WTC11 (cell line): Measurements from ENCODE around the gene CLBA1. TPM values are rescaled to one million over a fixed set of nuclear protein-coding genes. Genes with fewer than 3 reads are reported as not detected.
A peak's percentile ranks its signal among the peaks of the same experiment; 100 is the strongest.
"Not testable (repeated sequence)": the region's sequence is repeated elsewhere in the genome, so short reads cannot be mapped to it uniquely, and the experiment has no call there.

ENCODE experiments used
- ATAC-seq: fragments of 200-7000 bp; cut with Tn5 transposase; 2 replicates; pipeline ENCODE4 v1.10.0; 2021; ENCODE audit warnings: mild to moderate bottlenecking, moderate library complexity
- CTCF ChIA-PET: fragments of 300-600 bp; sonication (Branson Sonifier 250); formaldehyde crosslinking; loops from one replicate; lab custom pipeline; 2021; ENCODE audit warnings: antibody characterized with exemption; lab: Charles Lee
- POLR2A ChIA-PET: fragments of 350-600 bp; sonication (Branson Sonifier 250); formaldehyde crosslinking; loops from one replicate; lab custom pipeline; 2021; ENCODE audit warnings: antibody characterized with exemption; lab: Charles Lee
- DNase-seq: peaks from one replicate; pipeline ENCODE4 v3.0.0; 2021; ENCODE audit warnings: low spot score
- H3K27ac Mint-ChIP-seq: 2 replicates; pipeline ENCODE4 v1.8.0; 2021; ENCODE audit warnings: mixed read lengths
- H3K27me3 Mint-ChIP-seq: 2 replicates; pipeline ENCODE4 v1.8.0; 2021; ENCODE audit warnings: low read depth, mild to moderate bottlenecking, moderate library complexity, mixed read lengths
- H3K36me3 Mint-ChIP-seq: 2 replicates; pipeline ENCODE4 v1.8.0; 2021; ENCODE audit warnings: mixed read lengths
- H3K4me1 Mint-ChIP-seq: 2 replicates; pipeline ENCODE4 v1.8.0; 2022; ENCODE audit warnings: mixed read lengths
- H3K4me3 Mint-ChIP-seq: 2 replicates; pipeline ENCODE4 v1.8.0; 2021; ENCODE audit warnings: mild to moderate bottlenecking, moderate library complexity, mixed read lengths
- H3K9me3 Mint-ChIP-seq: 2 replicates; pipeline ENCODE4 v1.8.0; 2021; ENCODE audit warnings: mixed read lengths
- ATF1 ChIP-seq: sonication (generic); formaldehyde crosslinking; IDR thresholded peaks from 2 replicates; pipeline ENCODE4 v1.8.1; 2023; ENCODE audit warnings: mild to moderate bottlenecking, moderate library complexity, missing genetic modification reagents
- ATF6 ChIP-seq: sonication (generic); formaldehyde crosslinking; IDR thresholded peaks from 2 replicates; pipeline ENCODE4 v1.8.1; 2023; ENCODE audit warnings: mild to moderate bottlenecking, missing genetic modification reagents
- CREB1 ChIP-seq: sonication (generic); formaldehyde crosslinking; IDR thresholded peaks from 2 replicates; pipeline ENCODE4 v1.8.0; 2023; ENCODE audit warnings: mild to moderate bottlenecking, missing genetic modification reagents
- CREM ChIP-seq: sonication (generic); formaldehyde crosslinking; IDR thresholded peaks from 2 replicates; pipeline ENCODE4 v1.8.1; 2022; ENCODE audit warnings: mild to moderate bottlenecking, missing genetic modification reagents, moderate library complexity
- FOXK1 ChIP-seq: sonication (generic); formaldehyde crosslinking; IDR thresholded peaks from 2 replicates; pipeline ENCODE4 v1.8.0; 2022; ENCODE audit warnings: mild to moderate bottlenecking, moderate library complexity, missing genetic modification reagents
- GTF2I ChIP-seq: fragments of 250-450 bp; sonication (Bioruptor Pico); conservative IDR thresholded peaks from 2 replicates; pipeline ENCODE4 v1.4.0; 2021; ENCODE audit warnings: mild to moderate bottlenecking
- MXD4 ChIP-seq: fragments of 250-450 bp; sonication (Bioruptor Pico); IDR thresholded peaks from 2 replicates; pipeline ENCODE4 v1.8.0; 2021; ENCODE audit warnings: mild to moderate bottlenecking, moderate library complexity, borderline replicate concordance
- MYBL2 ChIP-seq: sonication (generic); formaldehyde crosslinking; IDR thresholded peaks from 2 replicates; pipeline ENCODE4 v1.8.1; 2023; ENCODE audit warnings: mild to moderate bottlenecking, moderate library complexity, missing genetic modification reagents
- PREB ChIP-seq: sonication (generic); formaldehyde crosslinking; IDR thresholded peaks from 2 replicates; pipeline ENCODE4 v1.8.1; 2022; ENCODE audit warnings: mild to moderate bottlenecking, missing genetic modification reagents, moderate library complexity, borderline replicate concordance
- TEAD4 ChIP-seq: sonication (generic); formaldehyde crosslinking; IDR thresholded peaks from 2 replicates; pipeline ENCODE4 v1.8.0; 2022; ENCODE audit warnings: mild to moderate bottlenecking, missing genetic modification reagents
- TP53 ChIP-seq: sonication (generic); formaldehyde crosslinking; IDR thresholded peaks from 2 replicates; pipeline ENCODE4 v1.8.1; 2023; ENCODE audit warnings: mild to moderate bottlenecking, missing genetic modification reagents
- ZBTB21 ChIP-seq: sonication (generic); formaldehyde crosslinking; IDR thresholded peaks from 2 replicates; pipeline ENCODE4 v1.8.1; 2023; ENCODE audit warnings: mild to moderate bottlenecking, missing genetic modification reagents, borderline replicate concordance
- ZNF263 ChIP-seq: sonication (generic); formaldehyde crosslinking; IDR thresholded peaks from 2 replicates; pipeline ENCODE4 v1.8.1; 2022; ENCODE audit warnings: low read depth, mild to moderate bottlenecking, moderate library complexity, missing genetic modification reagents
- total RNA-seq: library from RNA; stranded (reverse); gene quantifications from 3 replicates; pipeline ENCODE4 v1.2.3, GENCODE V29; 2021

CLBA1 gene
- total RNA-seq, 1 experiment from 2014 or later, result 3.8 TPM

DNA sequence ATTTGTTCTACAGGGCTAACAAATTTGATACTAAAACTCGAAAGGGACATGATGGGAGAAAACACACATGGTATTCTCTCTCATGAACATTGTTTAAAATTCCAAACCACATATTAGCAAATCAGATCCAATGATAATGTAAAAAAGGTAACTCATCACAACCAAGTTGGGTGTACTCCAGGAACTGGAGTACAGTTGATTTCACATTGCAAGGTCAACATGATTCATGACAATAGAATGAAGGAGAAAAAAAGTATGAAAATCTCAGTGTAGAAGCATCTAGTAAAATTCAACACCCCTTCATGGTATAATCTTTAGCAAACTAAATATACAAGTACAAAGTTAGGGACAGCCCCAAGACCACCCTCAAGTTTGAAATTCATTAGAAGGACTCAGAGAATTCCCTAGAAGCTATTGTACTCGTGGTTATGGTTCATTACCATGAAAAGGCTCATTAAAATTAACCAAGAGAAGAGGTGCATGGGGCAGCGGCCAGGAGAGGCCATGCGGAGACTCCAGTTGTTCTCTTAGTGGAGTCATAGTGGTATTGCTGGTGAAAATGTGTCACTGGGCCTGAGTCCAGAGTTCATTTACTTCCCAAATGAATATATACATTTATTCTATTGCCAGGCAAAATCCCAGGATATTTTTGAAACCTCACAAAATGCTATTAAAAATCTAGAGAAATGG is 38.3 kb downstream of the CLBA1 start:
- no peak for ATAC-seq
- POLR2A ChIA-PET, result no interaction called here
- H3K27me3 Mint-ChIP-seq, result peaks cover 2% of the 10 kb centered on the region
- no peaks in the 10 kb centered on the region for H3K9me3 Mint-ChIP-seq
- peaks cover 35% of the 10 kb centered on the region for H3K4me1 Mint-ChIP-seq
- DNase-seq, result no peak
- H3K36me3 Mint-ChIP-seq, result peaks cover 7% of the 10 kb centered on the region
- 0 out of 2 replicates have a peak overlapping the region, but pooled peaks have one; percentile 7 for H3K4me3 Mint-ChIP-seq
- no peak for TF ChIP-seq GTF2I
- TF ChIP-seq PREB (CRISPR knock-in tag), result no peak
- CTCF ChIA-PET, result no interaction called here
- no peak overlapping the region; the same call in 1 of the 2 replicates for H3K27ac Mint-ChIP-seq

GRCh38 chr14:105025429-105025828 is 39.8 kb downstream of the CLBA1 start:
- Mint-ChIP-seq H3K4me3 (no peak overlapping the region), H3K27me3 (peaks cover 8% of the 10 kb centered on the region), H3K27ac (no peak overlapping the region), H3K36me3 (no peaks in the 10 kb centered on the region; the same call in 1 of the 2 replicates), H3K9me3 (no peaks in the 10 kb centered on the region), H3K4me1 (peaks cover 23% of the 10 kb centered on the region)
- ATAC-seq (no peak), DNase-seq (no peak)
- POLR2A ChIA-PET, result no interaction called here
- TF ChIP-seq ZBTB21 (CRISPR knock-in tag), result no peak
- no peak for TF ChIP-seq GTF2I
- TF ChIP-seq ATF6, result no peak
- no peak for TF ChIP-seq MXD4 (CRISPR knock-in tag)
- no peak for TF ChIP-seq MYBL2
- no peak for TF ChIP-seq ZNF263 (CRISPR knock-in tag)
- CTCF ChIA-PET, result interaction anchor here (0.5 to 1.6 kb wide), 2 partner anchors 50 to 931 kb away, joined by 3 to 4 read pairs; no protein-coding TSS in a partner anchor

GRCh38 chr14:105026033-105026785 is 40.6 kb downstream of the CLBA1 start:
- no peak for ATAC-seq
- CTCF ChIA-PET, result interaction anchor here (1.2 to 1.6 kb wide), 2 partner anchors 51 to 64 kb away, joined by 3 to 4 read pairs; no protein-coding TSS in a partner anchor
- TF ChIP-seq ATF1 (CRISPR knock-in tag) (no peak), FOXK1 (CRISPR knock-in tag) (no peak), CREM (no peak), CREB1 (CRISPR knock-in tag) (no peak)
- DNase-seq, result no peak
- POLR2A ChIA-PET, result no interaction called here
- H3K9me3 Mint-ChIP-seq, result no peaks in the 10 kb centered on the region
- H3K4me1 Mint-ChIP-seq, result peaks cover 23% of the 10 kb centered on the region
- no peak overlapping the region for H3K27ac Mint-ChIP-seq
- peaks cover 15% of the 10 kb centered on the region for H3K27me3 Mint-ChIP-seq
- no peak overlapping the region for H3K4me3 Mint-ChIP-seq
- H3K36me3 Mint-ChIP-seq, result no peaks in the 10 kb centered on the region; the same call in 1 of the 2 replicates

- ATAC-seq, result no peak
- H3K4me3 Mint-ChIP-seq, result no peak overlapping the region
- no peaks in the 10 kb centered on the region for H3K36me3 Mint-ChIP-seq
- no peak for DNase-seq
- POLR2A ChIA-PET, result no interaction called here
- H3K9me3 Mint-ChIP-seq, result no peaks in the 10 kb centered on the region
- H3K27ac Mint-ChIP-seq, result no peak overlapping the region
- TF ChIP-seq TP53 (no peak), TEAD4 (no peak)
- H3K27me3 Mint-ChIP-seq, result peaks cover 23% of the 10 kb centered on the region
- H3K4me1 Mint-ChIP-seq, result peaks cover 18% of the 10 kb centered on the region
- CTCF ChIA-PET, result interaction anchor here (0.5 to 1.7 kb wide), 3 partner anchors 19 to 118 kb away, joined by 3 to 7 read pairs (median 3); no protein-coding TSS in a partner anchor
Measured at GRCh38 chr14:105026802-105027563, 41.4 kb downstream of the CLBA1 start.

DNA sequence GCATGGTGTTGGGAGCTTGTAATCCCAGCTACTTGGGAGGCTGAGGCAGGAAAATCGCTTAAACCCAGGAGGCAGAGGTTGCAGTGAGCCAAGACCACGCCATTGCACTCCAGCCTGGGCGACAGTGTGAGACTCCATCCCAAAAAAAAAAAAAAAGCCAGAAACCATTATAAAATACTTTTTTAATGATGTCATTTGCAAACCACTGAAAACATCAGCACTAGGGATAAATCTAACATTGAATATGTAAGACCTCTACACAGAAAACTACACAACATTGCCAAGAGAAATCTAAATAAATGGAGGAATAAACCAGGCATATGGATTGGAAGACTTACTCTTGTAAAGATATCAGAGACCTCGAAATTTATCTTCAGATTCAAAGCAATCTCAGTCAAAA is 42.1 kb downstream of the CLBA1 start:
- ATAC-seq, DNase-seq, H3K9me3 Mint-ChIP-seq, H3K4me3 Mint-ChIP-seq, H3K36me3 Mint-ChIP-seq, POLR2A ChIA-PET, H3K27ac Mint-ChIP-seq: not testable (repeated sequence)
- H3K4me1 Mint-ChIP-seq, result peaks cover 12% of the 10 kb centered on the region
- H3K27me3 Mint-ChIP-seq, result peaks cover 29% of the 10 kb centered on the region
- CTCF ChIA-PET, result interaction anchor here (0.5 to 1.7 kb wide), 3 partner anchors 18 to 119 kb away, joined by 3 to 7 read pairs (median 3); no protein-coding TSS in a partner anchor
